Tibial artery (tissue), 4 donors: ENCODE results near the gene PHACTR1.

Experiments used
- DNase-seq, 2 donors: peaks; one replicate each; pipeline ENCODE4 v3.0.0-alpha.2; 2019
- H3K27ac ChIP-seq, 2 donors: fragments of 200-600 bp; sonication (generic) in 1 of 2; 1 replicate in 1 of 2; 2 replicates in 1 of 2; pipeline ENCODE4 v1.5.1; 2018 to 2019; ENCODE audit warnings: mild to moderate bottlenecking in 1 of 2
- H3K27me3 ChIP-seq, 2 donors: fragments of 200-600 bp; sonication (generic) in 1 of 2; one replicate each; pipeline versions ENCODE4 v1.5.1 to v1.6.0; 2016 to 2019
- H3K36me3 ChIP-seq, 3 donors: fragments of 200-600 bp; sonication (generic) in 2 of 3; one replicate each; pipeline ENCODE4 v1.5.1; 2016 to 2019; ENCODE audit warnings: mild to moderate bottlenecking in 2 of 3
- H3K4me1 ChIP-seq, 4 donors: fragments of 200-600 bp; sonication (generic) in 2 of 4; 1 replicate in 3 of 4; 2 replicates in 1 of 4; pipeline ENCODE4 v1.5.1; 2016 to 2019
- H3K4me3 ChIP-seq, 2 donors: fragments of 200-600 bp; sonication (generic) in 1 of 2; 1 replicate in 1 of 2; 2 replicates in 1 of 2; pipeline ENCODE4 v1.5.1; 2018 to 2019; ENCODE audit warnings: mild to moderate bottlenecking in 2 of 2
- H3K9me3 ChIP-seq, 3 donors: fragments of 200-600 bp; sonication (generic) in 1 of 3; one replicate each; pipeline ENCODE4 v1.5.1; 2016 to 2019
- intact Hi-C: fragments of 100-400 bp; cut with DNase I; formaldehyde crosslinking; loops from one replicate; pipeline ENCODE4 v1.15.0; 2023; ENCODE audit warnings: low total_unique reads
- TF ChIP-seq, protein P1 (sequence below), 2 experiments: fragments of 200-600 bp in 1 of 2; fragments of 450-650 bp in 1 of 2; IDR thresholded peaks; one replicate each; pipeline ENCODE4 v1.5.1; 2017 to 2019; ENCODE audit warnings: antibody characterized with exemption in 2 of 2, mild to moderate bottlenecking in 1 of 2, moderate library complexity in 1 of 2

The PHACTR1 gene

DNA sequence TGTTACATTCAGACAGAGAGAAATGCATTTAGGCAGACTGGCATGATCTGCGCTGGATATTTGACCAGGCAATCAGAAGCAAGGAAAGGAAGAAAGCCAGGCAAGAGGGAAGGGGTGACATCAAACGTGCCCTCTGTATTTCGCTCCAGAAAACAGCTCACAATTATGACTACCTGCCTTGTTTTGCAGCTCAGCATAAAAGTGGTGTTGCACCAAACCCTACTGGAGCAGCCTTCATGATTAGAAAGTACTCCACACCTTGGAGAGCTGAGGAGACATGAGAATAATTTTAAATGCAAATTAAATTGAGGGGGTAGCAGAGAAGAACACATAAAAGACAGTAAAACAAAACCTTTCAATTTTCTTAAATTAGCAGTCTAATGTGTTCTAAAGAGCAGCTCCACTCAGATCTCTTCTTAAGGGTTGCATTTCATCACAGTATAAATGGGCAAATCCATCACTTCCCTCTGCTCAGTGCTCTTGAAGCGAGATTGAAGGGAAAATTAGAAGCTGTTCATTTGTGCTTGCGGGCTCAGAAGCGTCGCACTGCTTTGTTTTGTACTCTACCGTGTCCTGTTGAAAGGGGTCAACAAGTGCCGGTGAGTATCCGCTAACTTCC lies at the start of gene PHACTR1:
PHACTR1 (plus strand) TSS at position 470 of the 619 bp plus-strand sequence.
- Histone ChIP-seq H3K9me3 (no peaks in the 10 kb centered on the region), H3K4me3 (no peak within 1 kb of the TSS), H3K27me3 (peaks cover 0 to 16% of the 10 kb centered on the region in 2 donors), H3K36me3 (no peaks in the 10 kb centered on the region), H3K27ac (no peak within 1 kb of the TSS), H3K4me1 (no peaks in the 10 kb centered on the region)
- TF ChIP-seq, protein P1, sequence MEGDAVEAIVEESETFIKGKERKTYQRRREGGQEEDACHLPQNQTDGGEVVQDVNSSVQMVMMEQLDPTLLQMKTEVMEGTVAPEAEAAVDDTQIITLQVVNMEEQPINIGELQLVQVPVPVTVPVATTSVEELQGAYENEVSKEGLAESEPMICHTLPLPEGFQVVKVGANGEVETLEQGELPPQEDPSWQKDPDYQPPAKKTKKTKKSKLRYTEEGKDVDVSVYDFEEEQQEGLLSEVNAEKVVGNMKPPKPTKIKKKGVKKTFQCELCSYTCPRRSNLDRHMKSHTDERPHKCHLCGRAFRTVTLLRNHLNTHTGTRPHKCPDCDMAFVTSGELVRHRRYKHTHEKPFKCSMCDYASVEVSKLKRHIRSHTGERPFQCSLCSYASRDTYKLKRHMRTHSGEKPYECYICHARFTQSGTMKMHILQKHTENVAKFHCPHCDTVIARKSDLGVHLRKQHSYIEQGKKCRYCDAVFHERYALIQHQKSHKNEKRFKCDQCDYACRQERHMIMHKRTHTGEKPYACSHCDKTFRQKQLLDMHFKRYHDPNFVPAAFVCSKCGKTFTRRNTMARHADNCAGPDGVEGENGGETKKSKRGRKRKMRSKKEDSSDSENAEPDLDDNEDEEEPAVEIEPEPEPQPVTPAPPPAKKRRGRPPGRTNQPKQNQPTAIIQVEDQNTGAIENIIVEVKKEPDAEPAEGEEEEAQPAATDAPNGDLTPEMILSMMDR (IDR thresholded peaks at IDR 0.05), result no peak
- intact Hi-C loops, result no loop called here
- DNase-seq, result no peak

DNA sequence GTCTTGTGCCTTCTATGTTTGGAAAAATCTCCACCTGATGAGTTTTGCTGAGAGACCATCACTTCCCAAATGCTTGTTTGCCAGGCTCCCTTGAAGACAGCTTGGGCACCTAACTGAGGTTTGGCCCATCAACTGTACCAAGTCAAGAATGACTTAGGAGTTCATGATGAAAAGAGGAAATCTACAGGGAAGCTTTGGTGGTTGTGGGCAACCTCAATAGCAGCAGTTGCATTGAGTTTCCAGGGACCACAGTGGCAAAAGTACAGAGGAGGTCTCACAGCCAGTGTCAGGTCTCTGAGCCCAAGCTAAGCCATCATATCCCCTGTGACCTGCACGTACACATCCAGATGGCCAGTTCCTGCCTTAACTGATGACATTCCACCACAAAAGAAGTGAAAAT lies 49.7 kb upstream of the PHACTR1 start:
- Histone ChIP-seq H3K4me3 (no peak overlapping the region), H3K27me3 (no peaks in the 10 kb centered on the region), H3K27ac (no peak overlapping the region), H3K36me3 (no peaks in the 10 kb centered on the region), H3K4me1 (no peaks in the 10 kb centered on the region), H3K9me3 (no peaks in the 10 kb centered on the region)
- TF ChIP-seq, protein P1 (IDR thresholded peaks at IDR 0.05), result no peak
- intact Hi-C loops, result no loop called here
- no peak for DNase-seq

DNA sequence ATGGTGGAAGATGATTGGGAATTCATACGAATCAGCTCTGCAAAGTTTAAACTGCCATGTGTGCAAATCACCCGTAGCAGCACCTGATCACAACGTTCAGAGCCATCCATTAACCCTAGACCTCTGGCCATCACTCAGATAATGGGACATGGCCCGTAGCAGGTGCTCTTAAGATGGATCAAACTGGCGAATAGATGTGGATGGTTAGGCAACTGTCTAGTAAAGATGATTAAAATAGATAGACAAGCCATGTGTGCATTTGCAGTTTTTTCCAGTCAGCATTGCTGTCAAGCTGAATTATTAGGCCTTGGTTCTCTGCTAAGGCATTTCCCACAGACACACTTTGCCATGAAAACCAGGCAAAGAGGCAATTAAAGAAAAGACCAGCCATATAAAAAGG lies 40.6 kb upstream of the PHACTR1 start:
- no peaks in the 10 kb centered on the region for H3K4me1 ChIP-seq
- no peak overlapping the region for H3K4me3 ChIP-seq
- TF ChIP-seq, protein P1 (IDR thresholded peaks at IDR 0.05), result no peak
- no peaks in the 10 kb centered on the region for H3K36me3 ChIP-seq
- no peaks in the 10 kb centered on the region for H3K9me3 ChIP-seq
- intact Hi-C loops, result no loop called here
- H3K27me3 ChIP-seq, result peaks cover 0 to 3% of the 10 kb centered on the region in 2 donors
- H3K27ac ChIP-seq, result no peak overlapping the region
- DNase-seq, result no peak

DNA sequence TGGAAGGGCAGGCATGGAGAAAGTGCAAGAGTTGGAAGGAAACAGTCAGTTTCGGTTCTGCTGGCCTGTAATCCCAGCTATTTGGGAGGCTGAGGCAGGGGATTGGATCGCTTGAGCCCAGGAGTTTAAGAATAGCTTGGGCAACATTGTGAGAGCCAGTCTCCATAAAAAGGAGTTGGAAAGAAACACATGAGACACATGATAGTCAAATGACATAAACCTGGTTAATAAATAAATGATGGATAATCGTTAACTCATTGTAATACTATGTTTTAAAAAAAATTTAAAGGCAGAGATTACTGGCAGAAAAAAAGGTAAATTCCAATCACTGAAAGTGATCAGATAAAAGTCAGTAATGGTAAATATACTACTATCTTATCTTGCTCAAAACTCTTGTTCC lies 37.2 kb upstream of the PHACTR1 start:
- Histone ChIP-seq H3K27ac (no peak overlapping the region), H3K4me1 (no peaks in the 10 kb centered on the region), H3K36me3 (no peaks in the 10 kb centered on the region), H3K4me3 (no peak overlapping the region), H3K27me3 (peaks cover 0 to 3% of the 10 kb centered on the region in 2 donors), H3K9me3 (no peaks in the 10 kb centered on the region)
- intact Hi-C loops, result no loop called here
- TF ChIP-seq, protein P1 (IDR thresholded peaks at IDR 0.05), result no peak
- DNase-seq, result no peak

DNA sequence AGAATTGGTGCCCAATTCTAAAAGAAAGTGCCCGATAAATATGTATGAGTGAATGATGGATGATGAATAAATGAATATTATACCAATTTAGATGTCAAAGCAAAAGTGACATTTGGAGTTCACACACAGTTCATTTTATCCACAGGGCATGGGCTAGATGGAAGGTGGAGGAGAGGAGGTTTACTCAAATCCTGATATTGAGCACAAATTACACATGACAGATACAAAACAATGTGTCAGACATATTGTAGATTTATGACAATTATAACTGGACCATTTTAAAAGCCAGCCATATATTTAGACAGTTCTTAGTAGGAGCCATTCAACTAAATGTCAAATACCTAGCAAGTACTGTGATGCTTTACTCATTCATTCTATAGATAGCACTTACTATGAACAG lies 23.4 kb upstream of the PHACTR1 start:
- TF ChIP-seq, protein P1 (IDR thresholded peaks at IDR 0.05), result no peak
- no peak overlapping the region for H3K4me3 ChIP-seq
- no peaks in the 10 kb centered on the region for H3K9me3 ChIP-seq
- no peak overlapping the region for H3K27ac ChIP-seq
- H3K36me3 ChIP-seq, result no peaks in the 10 kb centered on the region
- H3K27me3 ChIP-seq, result no peaks in the 10 kb centered on the region
- DNase-seq, result no peak
- H3K4me1 ChIP-seq, result no peaks in the 10 kb centered on the region
- intact Hi-C loops, result no loop called here

DNA sequence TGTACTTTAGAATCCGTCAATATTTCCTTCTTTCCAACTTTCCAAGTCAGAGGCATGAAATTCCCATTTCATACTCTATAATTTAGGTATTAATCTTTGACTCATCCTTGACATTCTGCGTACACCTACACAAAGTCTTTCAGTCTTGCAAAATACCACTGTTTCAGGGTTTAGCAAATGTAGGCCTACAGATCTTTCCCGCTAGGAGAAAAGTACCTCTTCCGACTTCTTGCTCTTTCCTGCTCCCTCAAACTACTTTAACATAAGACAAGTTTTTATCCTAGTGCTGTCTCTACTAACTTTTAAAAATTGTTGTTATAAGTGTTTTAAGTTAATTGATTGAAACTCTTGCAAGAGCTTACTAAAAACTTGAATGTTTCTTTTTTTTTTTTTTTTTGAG lies 18.3 kb upstream of the PHACTR1 start:
- no peak for DNase-seq
- intact Hi-C loops, result no loop called here
- H3K27ac ChIP-seq, result no peak overlapping the region
- no peaks in the 10 kb centered on the region for H3K4me1 ChIP-seq
- TF ChIP-seq, protein P1 (IDR thresholded peaks at IDR 0.05), result no peak
- H3K36me3 ChIP-seq, result no peaks in the 10 kb centered on the region
- peaks cover 0 to 5% of the 10 kb centered on the region in 2 donors for H3K27me3 ChIP-seq
- H3K4me3 ChIP-seq, result no peak overlapping the region
- H3K9me3 ChIP-seq, result no peaks in the 10 kb centered on the region
